ENCODE measurements around the gene DYNLRB1.
"Not testable (repeated sequence)": the region's sequence is repeated elsewhere in the genome, so short reads cannot be mapped to it uniquely, and the experiment has no call there.

DYNLRB1 gene

GRCh38 chr20:34511891-34512265 lies 4.3 kb upstream of the DYNLRB1 start:
- DNase-seq (ENCODE audit: low read depth, low spot score), result no peak

- DNase-seq (ENCODE audit: low read depth, low spot score), result no peak
Observed at GRCh38 chr20:34512266-34512954, 3.8 kb upstream of the DYNLRB1 start.

- DNase-seq (ENCODE audit: low read depth, low spot score), result no peak
Observed at GRCh38 chr20:34512955-34513419, 3.2 kb upstream of the DYNLRB1 start.

GRCh38 chr20:34514034-34514433 lies 2.2 kb upstream of the DYNLRB1 start:
- not testable (repeated sequence) for DNase-seq (ENCODE audit: low read depth, low spot score)

GRCh38 chr20:34514897-34515483 lies 1.2 kb upstream of the DYNLRB1 start:
- no peak for DNase-seq (ENCODE audit: low read depth, low spot score)

- no peak for DNase-seq (ENCODE audit: low read depth, low spot score)
Observed at GRCh38 chr20:34515484-34516246, 557 bp upstream of the DYNLRB1 start.

- DNase-seq (ENCODE audit: low read depth, low spot score), result no peak
Observed at GRCh38 chr20:34517114-34517505, 888 bp downstream of the DYNLRB1 start.

GRCh38 chr20:34518863-34519262 lies 2.6 kb downstream of the DYNLRB1 start:
- not testable (repeated sequence) for DNase-seq (ENCODE audit: low read depth, low spot score)

- DNase-seq (ENCODE audit: low read depth, low spot score), result not testable (repeated sequence)
Observed at GRCh38 chr20:34519841-34520240, 3.6 kb downstream of the DYNLRB1 start.

- no peak for DNase-seq (ENCODE audit: low read depth, low spot score)
Observed at GRCh38 chr20:34522969-34523871, 7.0 kb downstream of the DYNLRB1 start.

GRCh38 chr20:34524426-34524825 lies 8.2 kb downstream of the DYNLRB1 start:
- DNase-seq (ENCODE audit: low read depth, low spot score), result no peak

- no peak for DNase-seq (ENCODE audit: low read depth, low spot score)
Observed at GRCh38 chr20:34525342-34525708, 9.1 kb downstream of the DYNLRB1 start.

- DNase-seq (ENCODE audit: low read depth, low spot score), result peak; percentile 90
Observed at GRCh38 chr20:34525709-34526416, 9.6 kb downstream of the DYNLRB1 start.

GRCh38 chr20:34526466-34526865 lies 10.2 kb downstream of the DYNLRB1 start:
- no peak for DNase-seq (ENCODE audit: low read depth, low spot score)

- DNase-seq (ENCODE audit: low read depth, low spot score), result no peak
Observed at GRCh38 chr20:34527016-34527415, 10.8 kb downstream of the DYNLRB1 start.

- DNase-seq (ENCODE audit: low read depth, low spot score), result no peak
Observed at GRCh38 chr20:34528921-34529297, 12.7 kb downstream of the DYNLRB1 start.

- no peak for DNase-seq (ENCODE audit: low read depth, low spot score)
Observed at GRCh38 chr20:34529742-34530141, 13.5 kb downstream of the DYNLRB1 start.

- no peak for DNase-seq (ENCODE audit: low read depth, low spot score)
Observed at GRCh38 chr20:34530342-34530741, 14.1 kb downstream of the DYNLRB1 start.

GRCh38 chr20:34531608-34532265 lies 15.5 kb downstream of the DYNLRB1 start:
- DNase-seq (ENCODE audit: low read depth, low spot score), result no peak

- DNase-seq (ENCODE audit: low read depth, low spot score), result no peak
Observed at GRCh38 chr20:34532320-34532719, 16.1 kb downstream of the DYNLRB1 start.

- DNase-seq (ENCODE audit: low read depth, low spot score), result no peak
Observed at GRCh38 chr20:34532756-34533155, 16.5 kb downstream of the DYNLRB1 start.

Data from smooth muscle cell of the brain vasculature (primary cell).